Stimulated activated CD4-positive, alpha-beta T cell treated with anti-CD3 and anti-CD28 coated beads, Interleukin-12 subunit alpha, Interleukin-12 subunit beta, amount 100 ng/mL, for 24 hours (primary cell): ENCODE data around the gene ERC2.
"Not testable (repeated sequence)": the region's sequence is repeated elsewhere in the genome, so short reads cannot be mapped to it uniquely, and the experiment has no call there.

ENCODE experiments used
- DNase-seq, 2 experiments: peaks; one replicate each; pipeline ENCODE4 v3.0.0-alpha.2; 2020; ENCODE audit warnings: low read depth in 2 of 2

The ERC2 gene

GRCh38 chr3:56309465-56309864 lies 158.8 kb downstream of the ERC2 start:
- no peak for DNase-seq

- no peak for DNase-seq
These were observed 159.8 kb downstream of the ERC2 start for GRCh38 chr3:56308471-56308870.

- no peak for DNase-seq
These were observed 164.2 kb downstream of the ERC2 start for GRCh38 chr3:56304069-56304468.

- no peak for DNase-seq
These were observed 164.8 kb downstream of the ERC2 start for GRCh38 chr3:56303487-56303886.

GRCh38 chr3:56302417-56302816 lies 165.8 kb downstream of the ERC2 start:
- DNase-seq = no peak

GRCh38 chr3:56297281-56297840 lies 170.9 kb downstream of the ERC2 start:
- no peak for DNase-seq

GRCh38 chr3:56296361-56296760 lies 171.9 kb downstream of the ERC2 start:
- no peak for DNase-seq

- no peak for DNase-seq
These were observed 173.1 kb downstream of the ERC2 start for GRCh38 chr3:56295161-56295560.

GRCh38 chr3:56294286-56294685 lies 174.0 kb downstream of the ERC2 start:
- DNase-seq = no peak

GRCh38 chr3:56291953-56292352 lies 176.3 kb downstream of the ERC2 start:
- DNase-seq = no peak

GRCh38 chr3:56291244-56291680 lies 177.0 kb downstream of the ERC2 start:
- no peak for DNase-seq

- DNase-seq = no peak
These were observed 177.9 kb downstream of the ERC2 start for GRCh38 chr3:56290374-56290773.

- DNase-seq = no peak
These were observed 180.0 kb downstream of the ERC2 start for GRCh38 chr3:56288258-56288657.

- DNase-seq = no peak
These were observed 185.9 kb downstream of the ERC2 start for GRCh38 chr3:56282341-56282740.

GRCh38 chr3:56277236-56277635 lies 191.0 kb downstream of the ERC2 start:
- no peak for DNase-seq

GRCh38 chr3:56275120-56275519 lies 193.1 kb downstream of the ERC2 start:
- DNase-seq = no peak

- no peak for DNase-seq
These were observed 198.3 kb downstream of the ERC2 start for GRCh38 chr3:56269755-56270535.

- no peak for DNase-seq
These were observed 199.5 kb downstream of the ERC2 start for GRCh38 chr3:56268616-56269383.

- DNase-seq = not testable (repeated sequence)
These were observed 206.4 kb downstream of the ERC2 start for GRCh38 chr3:56261852-56262251.

- no peak for DNase-seq
These were observed 208.0 kb downstream of the ERC2 start for GRCh38 chr3:56260262-56260661.

- no peak for DNase-seq
These were observed 210.4 kb downstream of the ERC2 start for GRCh38 chr3:56257826-56258225.

GRCh38 chr3:56254835-56255234 lies 213.4 kb downstream of the ERC2 start:
- no peak for DNase-seq
